Liver (tissue), 9 donors: ENCODE measurements around the gene STAT1. TPM values are rescaled to one million over a fixed set of nuclear protein-coding genes. Genes with fewer than 3 reads are reported as not detected.

Source experiments
- DNase-seq: peaks from one replicate; pipeline ENCODE4 v3.0.0-alpha.2; 2017; ENCODE audit warnings: low spot score
- H3K27ac ChIP-seq, 2 donors: one replicate each; pipeline ENCODE4 v1.7.0; 2013; ENCODE audit warnings: inconsistent platforms in 2 of 2, low read length in 2 of 2, control low read depth in 1 of 2, low read depth in 1 of 2, mild to moderate bottlenecking in 1 of 2
- H3K27me3 ChIP-seq, 4 donors: one replicate each; pipeline versions ENCODE4 v1.6.1 to v1.7.0; 2013; ENCODE audit warnings: low read length in 3 of 4, inconsistent platforms in 1 of 4, mild to moderate bottlenecking in 1 of 4, moderate library complexity in 1 of 4; ENCODE audit not compliant: control insufficient read depth in 4 of 4, insufficient read depth in 4 of 4
- H3K36me3 ChIP-seq, 4 donors: one replicate each; pipeline versions ENCODE4 v1.6.1 to v1.7.0; 2013; ENCODE audit warnings: low read length in 3 of 4, mild to moderate bottlenecking in 3 of 4, low read depth in 1 of 4, moderate library complexity in 1 of 4; ENCODE audit not compliant: control insufficient read depth in 4 of 4, insufficient read depth in 3 of 4
- H3K4me1 ChIP-seq, 4 donors: one replicate each; pipeline versions ENCODE4 v1.6.1 to v1.7.0; 2013; ENCODE audit warnings: low read length in 3 of 4, mild to moderate bottlenecking in 3 of 4, moderate library complexity in 1 of 4; ENCODE audit not compliant: control insufficient read depth in 4 of 4, insufficient read depth in 4 of 4
- H3K4me3 ChIP-seq, 3 donors: one replicate each; pipeline versions ENCODE4 v1.6.1 to v1.7.0; 2013; ENCODE audit warnings: low read length in 3 of 3, control low read depth in 1 of 3, low read depth in 1 of 3, mild to moderate bottlenecking in 1 of 3
- H3K9ac ChIP-seq, 2 donors: one replicate each; pipeline ENCODE4 v1.7.0; 2013; ENCODE audit warnings: low read length in 2 of 2, mild to moderate bottlenecking in 2 of 2, moderate library complexity in 2 of 2, control low read depth in 1 of 2, low read depth in 1 of 2
- H3K9me3 ChIP-seq, 4 donors: one replicate each; pipeline versions ENCODE4 v1.6.1 to v1.7.0; 2013; ENCODE audit warnings: low read length in 3 of 4; ENCODE audit not compliant: control insufficient read depth in 4 of 4
- ATF3 ChIP-seq: IDR thresholded peaks from 2 replicates; pipeline ENCODE4 v1.6.1; 2016; ENCODE audit warnings: antibody characterized with exemption
- CTCF ChIP-seq: fragments of 150-350 bp; IDR thresholded peaks from 2 replicates; pipeline ENCODE4 v1.5.1; 2017; ENCODE audit warnings: improper control_type of control experiment, low read depth, low read length; ENCODE audit not compliant: missing input control
- EGR1 ChIP-seq, 2 donors: IDR thresholded peaks; 2 replicates each; pipeline ENCODE4 v1.6.1; 2016 to 2018; ENCODE audit warnings: antibody characterized with exemption in 2 of 2, low read depth in 2 of 2
- FOXA1 ChIP-seq: IDR thresholded peaks from 2 replicates; pipeline ENCODE4 v1.6.1; 2016; ENCODE audit warnings: antibody characterized with exemption
- GABPA ChIP-seq, 2 donors: IDR thresholded peaks in 1 of 2; conservative IDR thresholded peaks in 1 of 2; 2 replicates each; pipeline ENCODE4 v1.6.1; 2016; ENCODE audit warnings: antibody characterized with exemption in 2 of 2, mild to moderate bottlenecking in 1 of 2, moderate library complexity in 1 of 2
- HNF4A ChIP-seq, 2 donors: conservative IDR thresholded peaks; 2 replicates each; pipeline ENCODE4 v1.6.1; 2016; ENCODE audit warnings: antibody characterized with exemption in 2 of 2, mild to moderate bottlenecking in 2 of 2
- HNF4G ChIP-seq: IDR thresholded peaks from 2 replicates; pipeline ENCODE4 v1.6.1; 2016; ENCODE audit warnings: antibody characterized with exemption
- JUND ChIP-seq, 2 donors: IDR thresholded peaks; 2 replicates each; pipeline ENCODE4 v1.6.1; 2016; ENCODE audit warnings: antibody characterized with exemption in 2 of 2
- RAD21 ChIP-seq, 2 donors: IDR thresholded peaks; 2 replicates each; pipeline ENCODE4 v1.6.1; 2016; ENCODE audit warnings: antibody characterized with exemption in 2 of 2, mild to moderate bottlenecking in 2 of 2
- REST ChIP-seq: IDR thresholded peaks from 2 replicates; pipeline ENCODE4 v1.6.1; 2016; ENCODE audit warnings: antibody characterized with exemption, mild to moderate bottlenecking
- RXRA ChIP-seq, 2 donors: IDR thresholded peaks; 2 replicates each; pipeline ENCODE4 v1.6.1; 2017 to 2018; ENCODE audit warnings: antibody characterized with exemption in 2 of 2, mild to moderate bottlenecking in 1 of 2
- SP1 ChIP-seq: IDR thresholded peaks from 2 replicates; pipeline ENCODE4 v1.6.1; 2018; ENCODE audit warnings: antibody characterized with exemption, mild to moderate bottlenecking
- YY1 ChIP-seq: IDR thresholded peaks from 2 replicates; pipeline ENCODE4 v1.6.1; 2016; ENCODE audit warnings: antibody characterized with exemption, mild to moderate bottlenecking
- ZBTB33 ChIP-seq: IDR thresholded peaks from 2 replicates; pipeline ENCODE4 v1.6.1; 2016; ENCODE audit warnings: antibody characterized with exemption
- WGBS: extraction: QIAGEN DNeasy Blood & Tissue Kit; methylation state at CpG from one replicate; pipeline ENCODE4 v1.1.7; 2013; 5-methylcytosine and 5-hydroxymethylcytosine counted together
- polyA plus RNA-seq, 2 donors: library from polyadenylated mRNA; stranded (reverse) in 1 of 2; unstranded in 1 of 2; fragments of 200-250 nt in 1 of 2; fragments of >200 nt in 1 of 2; fragmentation: Nextera tagmentation in 1 of 2; extraction: Ambion mirVana in 1 of 2; gene quantifications; one replicate each; pipeline versions ENCODE4 v1.2.1 to v1.2.3, GENCODE V29; 2013 to 2015
- total RNA-seq, 2 donors: library from RNA; depleted of rRNA; stranded (reverse); fragments of >200 nt; gene quantifications; one replicate each; pipeline ENCODE4 v1.2.3, GENCODE V29; 2014
- donor health status: healthy.
- donor health status: healthy.
- donor health status: healthy.
- donor health status: healthy.
- donor health status: healthy.

The STAT1 gene
- total and polyA plus RNA-seq, 4 donors = 26.2 to 78.7 (median 45.6) TPM

GRCh38 chr2:191014653-191015020 is 666 bp upstream of the STAT1 start (continued):
- no peak for TF ChIP-seq ZBTB33
- TF ChIP-seq EGR1 (IDR thresholded peaks at IDR 0.05; ENCODE audit: low read depth in 2 of 2) = no peak
- no peak for TF ChIP-seq RAD21 (IDR thresholded peaks at IDR 0.05)

- peaks cover 0 to 17% (median 8%) of the 10 kb centered on the region in 4 donors for H3K36me3 ChIP-seq
- peak overlapping the region; percentile 80 to 98 (median 96) for H3K4me3 ChIP-seq
- H3K27me3 ChIP-seq = no peaks in the 10 kb centered on the region
- TF ChIP-seq FOXA1 (no peak), HNF4A (conservative IDR thresholded peaks at IDR 0.05) (no peak), EGR1 (IDR thresholded peaks at IDR 0.05; ENCODE audit: low read depth in 2 of 2) (no peak), REST (no peak), GABPA (IDR thresholded peaks at IDR 0.05 in 1 of 2, conservative IDR thresholded peaks at IDR 0.05 in 1 of 2) (no peak), RAD21 (IDR thresholded peaks at IDR 0.05) (no peak), ZBTB33 (no peak), CTCF (no peak), ATF3 (no peak), JUND (IDR thresholded peaks at IDR 0.05) (no peak), YY1 (no peak), RXRA (IDR thresholded peaks at IDR 0.05) (no peak), SP1 (no peak), HNF4G (no peak)
- peak overlapping the region; percentile 86 to 95 for H3K27ac ChIP-seq
- no peak for DNase-seq
- H3K4me1 ChIP-seq = peaks cover 7 to 31% (median 19%) of the 10 kb centered on the region in 4 donors
- 0% methylated on average over 14 of the region's 14 CpGs for WGBS
- peak overlapping the region; percentile 93 to 95 for H3K9ac ChIP-seq
- H3K9me3 ChIP-seq = no peaks in the 10 kb centered on the region
These were observed 364 bp downstream of the STAT1 start for GRCh38 chr2:191013682-191013931.
